Measurements from ENCODE around the gene C16orf87.

DNA sequence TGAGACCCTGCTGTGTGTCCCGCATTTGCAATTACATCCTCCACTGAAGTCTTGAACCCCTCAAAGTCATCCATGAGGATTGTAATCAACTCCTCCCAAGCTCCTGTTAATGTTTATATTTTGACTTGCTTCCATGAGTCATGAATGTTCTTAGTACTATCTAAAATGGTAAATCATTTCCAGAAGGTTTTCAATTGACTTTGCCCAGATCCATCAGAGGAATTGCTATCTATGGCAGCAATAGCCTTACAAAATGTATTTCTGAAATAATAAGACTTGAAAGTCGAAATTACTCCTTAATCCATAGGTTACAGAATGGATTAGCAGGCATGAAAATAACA is 2.5 kb upstream of the C16orf87 start:
- no peak for TF ChIP-seq POLR2A (IDR thresholded peaks at IDR 0.05)
- TF ChIP-seq, protein P1, sequence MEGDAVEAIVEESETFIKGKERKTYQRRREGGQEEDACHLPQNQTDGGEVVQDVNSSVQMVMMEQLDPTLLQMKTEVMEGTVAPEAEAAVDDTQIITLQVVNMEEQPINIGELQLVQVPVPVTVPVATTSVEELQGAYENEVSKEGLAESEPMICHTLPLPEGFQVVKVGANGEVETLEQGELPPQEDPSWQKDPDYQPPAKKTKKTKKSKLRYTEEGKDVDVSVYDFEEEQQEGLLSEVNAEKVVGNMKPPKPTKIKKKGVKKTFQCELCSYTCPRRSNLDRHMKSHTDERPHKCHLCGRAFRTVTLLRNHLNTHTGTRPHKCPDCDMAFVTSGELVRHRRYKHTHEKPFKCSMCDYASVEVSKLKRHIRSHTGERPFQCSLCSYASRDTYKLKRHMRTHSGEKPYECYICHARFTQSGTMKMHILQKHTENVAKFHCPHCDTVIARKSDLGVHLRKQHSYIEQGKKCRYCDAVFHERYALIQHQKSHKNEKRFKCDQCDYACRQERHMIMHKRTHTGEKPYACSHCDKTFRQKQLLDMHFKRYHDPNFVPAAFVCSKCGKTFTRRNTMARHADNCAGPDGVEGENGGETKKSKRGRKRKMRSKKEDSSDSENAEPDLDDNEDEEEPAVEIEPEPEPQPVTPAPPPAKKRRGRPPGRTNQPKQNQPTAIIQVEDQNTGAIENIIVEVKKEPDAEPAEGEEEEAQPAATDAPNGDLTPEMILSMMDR (IDR thresholded peaks at IDR 0.05), result no peak

All from stomach (tissue), 4 donors.